Smooth muscle cell (in vitro differentiated cells): ENCODE measurements around the gene SDF4. TPM values are rescaled to one million over a fixed set of nuclear protein-coding genes. Genes with fewer than 3 reads are reported as not detected.
"Not testable (repeated sequence)": the region's sequence is repeated elsewhere in the genome, so short reads cannot be mapped to it uniquely, and the experiment has no call there.

Source experiments
- DNase-seq: peaks from one replicate; lab custom pipeline; 2025; ENCODE audit not compliant: unreplicated experiment; lab: John Stamatoyannopoulos, UW
- H2AFZ ChIP-seq: fragments of 200-600 bp; sonication (generic); 2 replicates; pipeline ENCODE4 v1.6.0; 2016; ENCODE audit warnings: antibody characterized with exemption, low read depth, mild to moderate bottlenecking
- H3F3A ChIP-seq: fragments of 200-600 bp; sonication (generic); 2 replicates; pipeline ENCODE4 v1.6.0; 2017; ENCODE audit warnings: antibody characterized with exemption, low read depth
- H3K27ac ChIP-seq: fragments of 200-600 bp; sonication (generic); 2 replicates; pipeline ENCODE4 v1.5.1; 2016; ENCODE audit warnings: low read depth, mild to moderate bottlenecking
- H3K27me3 ChIP-seq: fragments of 200-600 bp; sonication (generic); 2 replicates; pipeline ENCODE4 v1.6.1; 2016; ENCODE audit warnings: low read depth, mild to moderate bottlenecking
- H3K36me3 ChIP-seq: fragments of 200-600 bp; sonication (generic); 2 replicates; pipeline ENCODE4 v1.5.1; 2016; ENCODE audit warnings: low read depth
- H3K4me1 ChIP-seq: fragments of 200-600 bp; sonication (generic); 2 replicates; pipeline ENCODE4 v1.5.1; 2016; ENCODE audit warnings: low read depth
- H3K4me2 ChIP-seq: fragments of 200-600 bp; sonication (generic); 2 replicates; pipeline ENCODE4 v1.6.0; 2016; ENCODE audit warnings: mild to moderate bottlenecking
- H3K4me3 ChIP-seq: fragments of 200-600 bp; sonication (generic); 2 replicates; pipeline ENCODE4 v1.5.1; 2016; ENCODE audit warnings: mild to moderate bottlenecking
- H3K79me2 ChIP-seq: fragments of 200-600 bp; sonication (generic); 2 replicates; pipeline ENCODE4 v1.6.0; 2016; ENCODE audit warnings: low read depth, mild to moderate bottlenecking
- H3K9ac ChIP-seq: fragments of 200-600 bp; sonication (generic); 2 replicates; pipeline ENCODE4 v1.6.0; 2016; ENCODE audit warnings: low read depth
- H3K9me3 ChIP-seq: fragments of 200-600 bp; sonication (generic); replicated peaks from 2 replicates; pipeline ENCODE4 v1.5.1; 2016; ENCODE audit warnings: low read depth
- H4K20me1 ChIP-seq: fragments of 200-600 bp; sonication (generic); 2 replicates; pipeline ENCODE4 v1.6.0; 2016; ENCODE audit warnings: low read depth
- CTCF ChIP-seq: fragments of 200-600 bp; sonication (generic); IDR thresholded peaks from 2 replicates; pipeline ENCODE4 v1.5.1; 2017; ENCODE audit warnings: borderline replicate concordance, mild to moderate bottlenecking, antibody characterized with exemption; ENCODE audit not compliant: insufficient read depth, poor library complexity, severe bottlenecking
- WGBS: methylation state at CpG from one replicate; pipeline ENCODE4 v1.1.7; 2016; ENCODE audit warnings: low lambda C conversion rate; 5-methylcytosine and 5-hydroxymethylcytosine counted together
- polyA plus RNA-seq: library from polyadenylated mRNA; unstranded; fragments of >200 nt; fragmentation: Nextera tagmentation; extraction: Ambion mirVana; gene quantifications from 2 replicates; pipeline ENCODE4 v1.2.1, GENCODE V29; 2016
- total RNA-seq: library from RNA; depleted of rRNA; stranded (reverse); fragments of >200 nt; gene quantifications from 2 replicates; pipeline ENCODE4 v1.2.3, GENCODE V29; 2014

The SDF4 gene
- total and polyA plus RNA-seq, 2 experiments from 2014 or later, result 94.9 to 263 TPM

GRCh38 chr1:1176931-1177330 is 54.9 kb downstream of the SDF4 start:
- H3K4me3 ChIP-seq, result no peak overlapping the region
- no peak overlapping the region for H3K9ac ChIP-seq
- H4K20me1 ChIP-seq, result no peaks in the 10 kb centered on the region
- no peaks in the 10 kb centered on the region for H3K27me3 ChIP-seq
- no peak for DNase-seq
- H3K79me2 ChIP-seq, result no peaks in the 10 kb centered on the region
- no peak overlapping the region for H2AFZ ChIP-seq
- H3F3A ChIP-seq, result no peaks in the 10 kb centered on the region
- H3K36me3 ChIP-seq, result no peaks in the 10 kb centered on the region
- no peak overlapping the region for H3K27ac ChIP-seq
- H3K9me3 ChIP-seq, result no peaks in the 10 kb centered on the region
- WGBS, result 89% methylated on average over 7 of the region's 7 CpGs
- peaks cover 3% of the 10 kb centered on the region for H3K4me1 ChIP-seq
- no peak for TF ChIP-seq CTCF
- no peak overlapping the region for H3K4me2 ChIP-seq

GRCh38 chr1:1176063-1176761 is 55.6 kb downstream of the SDF4 start:
- H2AFZ ChIP-seq, H3K79me2 ChIP-seq, H3K27ac ChIP-seq, H4K20me1 ChIP-seq, H3K9ac ChIP-seq, H3K4me1 ChIP-seq, H3K27me3 ChIP-seq, H3F3A ChIP-seq, H3K4me3 ChIP-seq, DNase-seq, H3K9me3 ChIP-seq, H3K36me3 ChIP-seq, H3K4me2 ChIP-seq: not testable (repeated sequence)
- WGBS, result 55% methylated on average over 21 of the region's 22 CpGs

- no peaks in the 10 kb centered on the region for H3K27me3 ChIP-seq
- DNase-seq, result no peak
Observed at GRCh38 chr1:1175221-1176062, 56.4 kb downstream of the SDF4 start.

More at GRCh38 chr1:1175221-1176062, 56.4 kb downstream of the SDF4 start:
- H3K4me3 ChIP-seq, result no peak overlapping the region
- H3K4me1 ChIP-seq, result peaks cover 3% of the 10 kb centered on the region
- H2AFZ ChIP-seq, result no peak overlapping the region
- H3K4me2 ChIP-seq, result no peak overlapping the region
- no peaks in the 10 kb centered on the region for H3K79me2 ChIP-seq
- no peak overlapping the region for H3K9ac ChIP-seq
- H3K9me3 ChIP-seq, result no peaks in the 10 kb centered on the region
- no peaks in the 10 kb centered on the region for H3F3A ChIP-seq
- H3K27ac ChIP-seq, result no peak overlapping the region
- WGBS, result 87% methylated on average over 27 of the region's 29 CpGs
- H4K20me1 ChIP-seq, result no peaks in the 10 kb centered on the region
- no peak for TF ChIP-seq CTCF
- H3K36me3 ChIP-seq, result no peaks in the 10 kb centered on the region
